DOHH2 (cell line): ENCODE results near the gene VGF.
A peak's percentile ranks its signal among the peaks of the same experiment; 100 is the strongest.

Experiments used
- H3F3A ChIP-seq: fragments of 200-600 bp; sonication (generic), shearing (Covaris generic); 2 replicates; pipeline ENCODE4 v1.6.0; 2016; ENCODE audit warnings: antibody characterized with exemption, mild to moderate bottlenecking; ENCODE audit not compliant: control insufficient read depth, insufficient read depth
- H3K27ac ChIP-seq: fragments of 200-600 bp; sonication (generic); 2 replicates; pipeline ENCODE4 v1.5.1; 2014; ENCODE audit warnings: low read depth, mild to moderate bottlenecking, low read length, moderate library complexity
- H3K27me3 ChIP-seq: fragments of 200-600 bp; sonication (generic); 2 replicates; pipeline ENCODE4 v1.6.1; 2014; ENCODE audit warnings: mild to moderate bottlenecking, low read length, mixed read lengths; ENCODE audit not compliant: control insufficient read depth
- H3K36me3 ChIP-seq: fragments of 200-600 bp; sonication (generic); 2 replicates; pipeline ENCODE4 v1.6.1; 2014; ENCODE audit warnings: mild to moderate bottlenecking, low read length, moderate library complexity, mixed read lengths; ENCODE audit not compliant: control insufficient read depth
- H3K4me1 ChIP-seq: fragments of 200-600 bp; sonication (generic); 2 replicates; pipeline ENCODE4 v1.6.1; 2014; ENCODE audit warnings: mild to moderate bottlenecking, low read length, mixed read lengths; ENCODE audit not compliant: control insufficient read depth
- H3K4me2 ChIP-seq: fragments of 200-600 bp; sonication (generic); 2 replicates; pipeline ENCODE4 v1.6.0; 2014; ENCODE audit warnings: mild to moderate bottlenecking, low read length, moderate library complexity
- H3K4me3 ChIP-seq: fragments of 200-600 bp; sonication (generic); 2 replicates; pipeline ENCODE4 v1.5.1; 2014; ENCODE audit warnings: mild to moderate bottlenecking, low read length, mixed read lengths
- H3K79me2 ChIP-seq: fragments of 200-600 bp; sonication (generic); 2 replicates; pipeline ENCODE4 v1.6.1; 2014; ENCODE audit warnings: mild to moderate bottlenecking, low read length, mixed read lengths; ENCODE audit not compliant: control insufficient read depth
- H3K9me2 ChIP-seq: fragments of 200-600 bp; sonication (generic); replicated peaks from 2 replicates; pipeline ENCODE4 v1.6.1; 2014; ENCODE audit warnings: mild to moderate bottlenecking, low read length, mixed read lengths; ENCODE audit not compliant: control insufficient read depth
- H3K9me3 ChIP-seq: fragments of 200-600 bp; sonication (generic); 2 replicates; pipeline ENCODE4 v1.6.1; 2014; ENCODE audit warnings: antibody characterized with exemption, low read length, mixed read lengths; ENCODE audit not compliant: control insufficient read depth, insufficient read depth
- H4K20me1 ChIP-seq: fragments of 200-600 bp; sonication (generic); 2 replicates; pipeline ENCODE4 v1.6.0; 2014; ENCODE audit warnings: low read depth, mild to moderate bottlenecking, antibody characterized with exemption, low read length, moderate library complexity; ENCODE audit not compliant: control insufficient read depth, insufficient read depth
- CTCF ChIP-seq: fragments of 200-600 bp; sonication (generic); IDR thresholded peaks from one replicate; pipeline ENCODE4 v1.5.1; 2014; ENCODE audit warnings: antibody characterized with exemption, mild to moderate bottlenecking, low read depth, low read length; ENCODE audit not compliant: poor library complexity, severe bottlenecking
- EZH2phosphoT487 ChIP-seq: fragments of 200-600 bp; sonication (generic); IDR thresholded peaks from 2 replicates; pipeline ENCODE4 v1.6.1; 2017; ENCODE audit warnings: borderline replicate concordance, mild to moderate bottlenecking, antibody characterized with exemption, low read length, moderate library complexity, mixed read lengths

Gene VGF

GRCh38 chr7:101173752-101174244 is 8.4 kb upstream of the VGF start:
- H3K27me3 ChIP-seq = peaks cover 72% of the 10 kb centered on the region
- no peak for TF ChIP-seq EZH2phosphoT487
- no peak for TF ChIP-seq CTCF
- H3K4me1 ChIP-seq = peaks cover 26% of the 10 kb centered on the region
- H3K9me3 ChIP-seq = no peaks in the 10 kb centered on the region
- no peaks in the 10 kb centered on the region for H3K9me2 ChIP-seq
- 0 out of 2 replicates have a peak overlapping the region, but pooled peaks have one; percentile 17 for H3K4me3 ChIP-seq
- no peak overlapping the region for H3K27ac ChIP-seq
- 0 out of 2 replicates have a peak, but pooled peaks cover 6% of the 10 kb centered on the region for H4K20me1 ChIP-seq
- H3F3A ChIP-seq = peaks cover 3% of the 10 kb centered on the region; the same call in 1 of the 2 replicates
- H3K4me2 ChIP-seq = peak overlapping the region; percentile 48
- no peaks in the 10 kb centered on the region for H3K36me3 ChIP-seq
- H3K79me2 ChIP-seq = no peaks in the 10 kb centered on the region

GRCh38 chr7:101172854-101173751 is 7.7 kb upstream of the VGF start:
- Histone ChIP-seq H3K9me2 (no peaks in the 10 kb centered on the region), H3K9me3 (no peaks in the 10 kb centered on the region), H3K36me3 (no peaks in the 10 kb centered on the region), H3K4me1 (peaks cover 26% of the 10 kb centered on the region), H3K4me3 (no peak overlapping the region), H4K20me1 (0 out of 2 replicates have a peak, but pooled peaks cover 9% of the 10 kb centered on the region), H3F3A (peaks cover 3% of the 10 kb centered on the region; the same call in 1 of the 2 replicates), H3K4me2 (no peak overlapping the region), H3K27ac (no peak overlapping the region), H3K79me2 (no peaks in the 10 kb centered on the region), H3K27me3 (peaks cover 76% of the 10 kb centered on the region)
- TF ChIP-seq CTCF (no peak), EZH2phosphoT487 (no peak)

- H3K4me3 ChIP-seq = no peak overlapping the region
- H3K4me2 ChIP-seq = no peak overlapping the region
- no peak overlapping the region for H3K27ac ChIP-seq
These were observed 6.9 kb upstream of the VGF start for GRCh38 chr7:101172005-101172853.

More at GRCh38 chr7:101172005-101172853, 6.9 kb upstream of the VGF start:
- Histone ChIP-seq H3K36me3 (no peaks in the 10 kb centered on the region), H3F3A (peaks cover 3% of the 10 kb centered on the region; the same call in 1 of the 2 replicates), H3K79me2 (no peaks in the 10 kb centered on the region), H3K9me2 (no peaks in the 10 kb centered on the region), H3K4me1 (peaks cover 31% of the 10 kb centered on the region), H3K27me3 (peaks cover 76% of the 10 kb centered on the region), H4K20me1 (peaks cover 14% of the 10 kb centered on the region; the same call in 1 of the 2 replicates), H3K9me3 (no peaks in the 10 kb centered on the region)
- TF ChIP-seq EZH2phosphoT487 (no peak), CTCF (no peak)
